ENCODE results near the gene CYRIA.

The CYRIA gene

DNA sequence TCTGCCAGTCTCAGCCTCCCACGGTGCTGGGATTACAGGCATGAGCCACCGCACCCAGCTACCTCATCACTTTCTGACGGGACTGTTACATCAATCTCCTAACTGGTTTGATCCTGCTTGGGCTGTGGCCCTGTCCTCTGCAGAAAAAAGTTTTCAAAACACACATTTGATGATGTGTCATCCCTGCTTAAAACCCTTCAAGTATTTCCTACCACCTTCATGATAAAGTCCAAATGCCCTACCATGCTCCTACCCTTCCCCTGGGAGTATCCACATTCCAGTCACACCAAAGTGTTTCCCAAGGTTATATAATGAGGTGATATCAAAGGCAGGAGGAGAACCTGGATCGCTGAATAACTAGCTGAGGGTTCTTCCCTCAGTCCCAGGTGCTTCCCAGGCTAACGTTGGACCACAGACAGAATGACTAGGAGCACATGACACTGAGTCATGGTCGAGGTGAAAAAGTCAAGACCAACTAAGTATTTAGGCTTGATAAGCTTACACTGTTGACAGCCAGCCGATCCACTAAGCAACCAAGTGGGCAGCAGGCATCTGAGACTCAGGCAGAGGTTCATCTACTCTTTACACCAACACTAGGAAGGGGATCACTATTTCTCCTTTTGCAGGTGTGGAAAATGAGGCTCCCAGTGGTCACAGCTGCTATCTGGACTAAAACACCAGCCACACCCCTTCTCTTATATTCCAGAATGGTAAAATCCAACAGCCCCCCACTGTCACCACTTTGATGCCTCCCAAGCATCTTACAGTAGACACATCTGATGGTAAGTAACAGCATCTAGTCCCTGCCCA lies 31.8 kb downstream of the CYRIA start:
- no peak for TF ChIP-seq CTCF (IDR thresholded peaks at IDR 0.05; ENCODE audit: insufficient read depth, low read depth, low read length, missing control alignments)
- no peak for DNase-seq (ENCODE audit: low read depth)
- H3K4me3 ChIP-seq (ENCODE audit: low read depth, low read length), result no peak overlapping the region

DNA sequence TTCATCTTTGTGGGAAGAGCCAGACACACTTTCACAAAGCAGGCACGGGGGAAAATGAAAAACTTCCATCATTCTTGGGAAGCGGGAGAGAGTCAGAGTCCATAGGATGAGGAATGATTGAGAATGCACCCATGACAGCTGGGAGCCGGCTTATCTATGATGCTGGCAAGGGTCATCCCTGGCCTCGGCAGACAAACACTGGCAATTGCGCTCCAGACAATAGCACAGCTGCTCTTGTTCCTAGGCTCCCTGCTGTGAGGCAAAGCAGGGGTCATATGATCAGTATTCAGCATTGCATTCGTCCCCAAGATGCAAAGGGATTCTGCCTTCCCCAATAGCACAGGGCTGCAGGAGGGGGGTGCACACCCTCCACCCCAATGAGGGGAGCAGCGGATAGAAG lies 33.0 kb downstream of the CYRIA start:
- no peak for TF ChIP-seq CTCF (IDR thresholded peaks at IDR 0.05; ENCODE audit: insufficient read depth, low read depth, low read length, missing control alignments)
- DNase-seq (ENCODE audit: low read depth), result no peak
- no peak overlapping the region for H3K4me3 ChIP-seq (ENCODE audit: low read depth, low read length)

- DNase-seq (ENCODE audit: low read depth), result peak; percentile 33
- peak; percentile 27 for TF ChIP-seq CTCF (IDR thresholded peaks at IDR 0.05; ENCODE audit: insufficient read depth, low read depth, low read length, missing control alignments)
- no peak overlapping the region for H3K4me3 ChIP-seq (ENCODE audit: low read depth, low read length)
These were observed 35.2 kb downstream of the CYRIA start for GRCh38 chr2:16630463-16630862.

DNA sequence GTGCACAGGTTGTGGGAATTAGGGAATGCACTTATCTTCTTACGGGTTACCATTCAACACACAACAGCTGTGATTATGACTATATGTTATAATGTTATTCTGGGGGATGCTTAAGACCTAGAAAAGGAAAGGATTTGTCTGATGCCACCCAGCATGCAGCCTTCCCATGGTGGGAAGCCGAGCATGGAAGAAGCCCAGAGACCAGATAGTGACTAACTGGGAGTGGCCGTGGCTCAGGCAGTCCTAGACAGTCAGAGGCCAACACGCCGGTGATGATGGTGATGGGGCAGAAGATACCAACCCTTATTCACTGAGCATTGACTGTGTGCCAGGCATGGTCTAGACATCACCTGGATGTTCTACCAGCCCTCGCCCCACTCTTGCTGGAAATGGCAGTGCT lies 35.9 kb downstream of the CYRIA start:
- TF ChIP-seq CTCF (IDR thresholded peaks at IDR 0.05; ENCODE audit: insufficient read depth, low read depth, low read length, missing control alignments), result no peak
- no peak overlapping the region for H3K4me3 ChIP-seq (ENCODE audit: low read depth, low read length)
- no peak for DNase-seq (ENCODE audit: low read depth)

DNA sequence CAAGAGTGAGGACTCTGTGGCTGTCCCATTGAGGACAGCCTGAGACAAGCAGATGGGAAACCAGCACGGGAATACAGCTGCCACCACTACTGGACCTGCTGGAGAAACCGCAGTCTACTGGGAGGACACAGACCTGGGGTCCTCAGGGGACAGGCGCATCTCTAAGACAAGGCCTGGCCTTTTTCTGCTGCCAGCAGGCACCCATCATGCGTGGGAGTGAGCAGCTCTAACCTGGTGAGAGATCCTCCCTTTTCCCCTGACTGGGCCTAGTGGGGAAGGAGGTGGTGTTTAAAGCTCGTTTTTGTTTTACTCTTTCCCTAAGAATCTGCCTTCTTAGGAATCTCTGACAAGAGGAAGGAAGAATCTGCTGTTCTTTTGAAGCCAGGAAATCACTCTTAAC lies 36.6 kb downstream of the CYRIA start:
- DNase-seq (ENCODE audit: low read depth), result no peak
- H3K4me3 ChIP-seq (ENCODE audit: low read depth, low read length), result no peak overlapping the region
- TF ChIP-seq CTCF (IDR thresholded peaks at IDR 0.05; ENCODE audit: insufficient read depth, low read depth, low read length, missing control alignments), result no peak

GRCh38 chr2:16628314-16628713 lies 37.3 kb downstream of the CYRIA start:
- TF ChIP-seq CTCF (IDR thresholded peaks at IDR 0.05; ENCODE audit: insufficient read depth, low read depth, low read length, missing control alignments), result no peak
- DNase-seq (ENCODE audit: low read depth), result no peak

More at GRCh38 chr2:16628314-16628713, 37.3 kb downstream of the CYRIA start:
- no peak overlapping the region for H3K4me3 ChIP-seq (ENCODE audit: low read depth, low read length)
